Right lobe of liver (tissue), 4 donors: ENCODE measurements around the gene HNRNPLL.

Experiments used
- POLR2A ChIP-seq: fragments of 450-650 bp; IDR thresholded peaks from one replicate; pipeline ENCODE4 v1.6.1; 2017; ENCODE audit warnings: antibody characterized with exemption, mild to moderate bottlenecking
- TF ChIP-seq, protein P1 (sequence below), 4 donors: fragments of 200-600 bp in 3 of 4; fragments of 450-650 bp in 1 of 4; IDR thresholded peaks; one replicate each; pipeline versions ENCODE4 v1.5.1 to v1.8.0; 2016 to 2022; ENCODE audit warnings: antibody characterized with exemption in 4 of 4, mild to moderate bottlenecking in 2 of 4
- donor health status: DM: no; HTN: no; CAD: no.
- donor health status: DM: no; HTN: no; CAD: no.
- donor health status: DM: no; HTN: yes; CAD: no.

DNA sequence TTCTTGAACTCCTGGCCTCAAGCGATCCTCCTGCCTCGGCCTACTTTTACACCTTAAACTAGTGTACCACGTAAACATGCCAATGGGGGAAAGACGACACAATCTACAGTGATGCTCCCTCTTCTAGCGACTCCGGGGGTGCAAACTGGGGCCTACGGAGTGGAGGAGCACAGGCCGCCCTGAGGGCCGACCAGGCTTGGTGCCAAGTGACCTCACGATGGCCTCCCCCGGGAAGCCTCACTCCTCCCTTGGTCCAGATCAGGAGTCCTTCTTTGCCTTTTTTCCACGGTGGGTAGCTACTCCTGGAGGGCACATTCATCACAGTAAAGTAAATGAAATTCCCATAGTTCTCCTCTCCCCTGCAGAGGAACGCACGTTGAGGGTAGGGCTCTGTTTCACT is 73.5 kb downstream of the HNRNPLL start:
- TF ChIP-seq, protein P1, sequence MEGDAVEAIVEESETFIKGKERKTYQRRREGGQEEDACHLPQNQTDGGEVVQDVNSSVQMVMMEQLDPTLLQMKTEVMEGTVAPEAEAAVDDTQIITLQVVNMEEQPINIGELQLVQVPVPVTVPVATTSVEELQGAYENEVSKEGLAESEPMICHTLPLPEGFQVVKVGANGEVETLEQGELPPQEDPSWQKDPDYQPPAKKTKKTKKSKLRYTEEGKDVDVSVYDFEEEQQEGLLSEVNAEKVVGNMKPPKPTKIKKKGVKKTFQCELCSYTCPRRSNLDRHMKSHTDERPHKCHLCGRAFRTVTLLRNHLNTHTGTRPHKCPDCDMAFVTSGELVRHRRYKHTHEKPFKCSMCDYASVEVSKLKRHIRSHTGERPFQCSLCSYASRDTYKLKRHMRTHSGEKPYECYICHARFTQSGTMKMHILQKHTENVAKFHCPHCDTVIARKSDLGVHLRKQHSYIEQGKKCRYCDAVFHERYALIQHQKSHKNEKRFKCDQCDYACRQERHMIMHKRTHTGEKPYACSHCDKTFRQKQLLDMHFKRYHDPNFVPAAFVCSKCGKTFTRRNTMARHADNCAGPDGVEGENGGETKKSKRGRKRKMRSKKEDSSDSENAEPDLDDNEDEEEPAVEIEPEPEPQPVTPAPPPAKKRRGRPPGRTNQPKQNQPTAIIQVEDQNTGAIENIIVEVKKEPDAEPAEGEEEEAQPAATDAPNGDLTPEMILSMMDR (IDR thresholded peaks at IDR 0.05): no peak
- TF ChIP-seq POLR2A: no peak
